HL-60/S4 (cell line): Measurements from ENCODE around the gene FOXB2.

ENCODE experiments used
- in situ Hi-C: fragments of 300-500 bp; cut with MboI; formaldehyde crosslinking; loops from 2 replicates; pipeline ENCODE4 v1.14.3; 2022; ENCODE audit warnings: low sequenced_read_pairs

Gene FOXB2

DNA sequence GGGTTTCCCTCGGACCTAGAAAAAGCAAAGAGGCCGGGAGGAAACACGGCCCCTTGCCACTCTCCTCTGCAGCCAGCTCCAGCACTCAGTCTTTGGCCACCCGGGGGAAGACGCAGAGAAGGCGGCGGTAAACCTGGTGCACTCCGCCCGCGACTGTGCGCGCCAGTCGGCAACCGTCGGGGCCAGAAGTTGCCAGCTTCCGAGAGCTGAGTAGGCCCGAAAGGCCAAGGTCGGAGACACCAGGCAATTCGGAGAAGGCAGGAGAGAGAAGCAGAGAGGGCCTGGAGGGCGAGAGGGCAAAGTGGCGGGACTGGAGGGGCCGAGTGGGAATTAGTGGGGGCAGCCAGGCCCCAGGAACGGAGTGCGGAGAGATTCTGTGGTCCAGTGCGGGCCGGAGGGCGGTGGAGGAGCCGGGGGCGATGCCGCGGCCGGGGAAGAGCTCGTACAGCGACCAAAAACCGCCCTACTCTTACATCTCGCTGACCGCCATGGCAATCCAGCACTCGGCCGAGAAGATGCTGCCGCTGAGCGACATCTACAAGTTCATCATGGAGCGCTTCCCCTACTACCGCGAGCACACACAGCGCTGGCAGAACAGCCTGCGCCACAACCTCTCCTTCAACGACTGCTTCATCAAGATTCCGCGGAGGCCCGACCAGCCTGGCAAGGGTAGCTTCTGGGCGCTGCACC lies at the start of gene FOXB2:
Gene FOXB2, plus strand, starts transcription at position 420 of the 690 bp plus-strand sequence. Its CDS starts 0 bp downstream, at position 420.
- in situ Hi-C loops, result no loop called here

DNA sequence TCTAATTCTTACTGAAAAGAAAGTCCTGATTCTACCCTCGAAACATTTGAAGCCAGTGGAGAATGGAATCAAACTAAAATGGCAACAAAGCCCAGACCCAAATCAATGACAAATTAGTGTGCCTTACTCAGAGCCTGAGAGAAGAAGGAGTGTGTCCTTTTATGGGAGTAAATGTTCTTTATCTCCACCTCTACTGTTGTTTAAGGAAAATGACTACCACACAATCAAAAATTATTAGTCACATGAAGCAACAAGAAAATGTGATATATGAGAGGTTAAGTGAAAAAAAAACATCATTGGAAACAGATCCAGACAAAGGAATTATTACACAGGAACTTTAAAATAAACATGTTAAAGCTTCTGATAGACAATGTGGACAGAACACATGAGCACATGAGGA lies 49.7 kb upstream of the FOXB2 start:
- in situ Hi-C loops, result no loop called here

- in situ Hi-C loops, result loop anchor here (25.0 kb wide), 2 partner anchors 217 to 542 kb away; partner anchors contain the start of gene PCA3
These were observed 40.6 kb upstream of the FOXB2 start for GRCh38 chr9:76978831-76979230.

- in situ Hi-C loops, result loop anchor here (25.0 kb wide), 2 partner anchors 218 to 543 kb away; partner anchors contain the start of gene PCA3
These were observed 38.9 kb upstream of the FOXB2 start for GRCh38 chr9:76980566-76980965.

GRCh38 chr9:76984486-76984885 lies 35.0 kb upstream of the FOXB2 start:
- in situ Hi-C loops, result loop anchor here (25.0 kb wide), 2 partner anchors 222 to 547 kb away; partner anchors contain the start of gene PCA3

DNA sequence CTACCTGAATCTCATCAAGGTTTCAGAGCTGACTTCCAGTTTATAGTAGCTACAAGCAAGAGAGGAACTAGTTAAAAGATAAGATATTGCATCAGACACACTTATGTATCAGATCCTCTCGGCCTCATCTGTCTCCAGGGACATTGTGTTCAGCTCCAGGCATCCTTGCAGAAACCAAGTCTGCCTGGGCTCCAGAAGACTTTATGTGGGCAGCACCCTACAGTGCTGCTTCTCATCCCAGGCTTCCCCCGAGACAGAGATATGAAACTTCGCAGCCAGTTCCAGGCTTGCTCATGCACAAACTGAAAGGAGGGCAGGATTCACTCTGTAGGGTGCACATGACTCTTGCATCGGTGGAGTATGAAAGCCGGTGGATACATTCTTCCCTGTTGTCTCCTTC lies 33.9 kb upstream of the FOXB2 start:
- in situ Hi-C loops, result loop anchor here (25.0 kb wide), 2 partner anchors 223 to 548 kb away; partner anchors contain the start of gene PCA3

GRCh38 chr9:76987594-76988200 lies 31.8 kb upstream of the FOXB2 start:
- in situ Hi-C loops, result loop anchor here (25.0 kb wide), 2 partner anchors 225 to 550 kb away; partner anchors contain the start of gene PCA3

- in situ Hi-C loops, result loop anchor here (25.0 kb wide), 2 partner anchors 227 to 552 kb away; partner anchors contain the start of gene PCA3
These were observed 30.5 kb upstream of the FOXB2 start for GRCh38 chr9:76988941-76989340.

- in situ Hi-C loops, result loop anchor here (25.0 kb wide), 2 partner anchors 227 to 552 kb away; partner anchors contain the start of gene PCA3
These were observed 30.0 kb upstream of the FOXB2 start for GRCh38 chr9:76989501-76989900.

DNA sequence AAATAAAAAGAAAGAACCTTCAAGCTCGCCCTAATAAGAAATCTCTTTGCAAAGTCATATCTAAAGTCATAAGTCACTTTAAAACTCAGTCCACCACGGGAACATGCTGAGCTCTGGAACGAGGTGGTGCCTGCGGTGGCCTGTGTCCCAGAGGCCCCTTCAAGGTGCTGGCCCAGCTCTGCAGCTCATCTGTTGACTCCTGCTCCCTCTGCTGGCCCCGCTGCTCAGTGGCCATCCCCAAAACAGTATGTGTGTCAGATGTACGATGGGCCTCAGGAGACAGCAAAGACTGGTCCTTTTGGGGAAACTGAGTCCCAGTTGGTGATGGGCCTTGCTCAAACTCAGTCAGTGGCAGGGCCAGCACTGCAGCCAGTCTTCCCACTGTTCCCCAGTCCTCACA lies 22.8 kb upstream of the FOXB2 start:
- in situ Hi-C loops, result loop anchor here (25.0 kb wide), 2 partner anchors 234 to 559 kb away; partner anchors contain the start of gene PCA3

GRCh38 chr9:76999261-76999660 lies 20.2 kb upstream of the FOXB2 start:
- in situ Hi-C loops, result loop anchor here (25.0 kb wide), 2 partner anchors 237 to 562 kb away; partner anchors contain the start of gene PCA3

- in situ Hi-C loops, result no loop called here
These were observed 19.1 kb upstream of the FOXB2 start for GRCh38 chr9:77000330-77000729.

DNA sequence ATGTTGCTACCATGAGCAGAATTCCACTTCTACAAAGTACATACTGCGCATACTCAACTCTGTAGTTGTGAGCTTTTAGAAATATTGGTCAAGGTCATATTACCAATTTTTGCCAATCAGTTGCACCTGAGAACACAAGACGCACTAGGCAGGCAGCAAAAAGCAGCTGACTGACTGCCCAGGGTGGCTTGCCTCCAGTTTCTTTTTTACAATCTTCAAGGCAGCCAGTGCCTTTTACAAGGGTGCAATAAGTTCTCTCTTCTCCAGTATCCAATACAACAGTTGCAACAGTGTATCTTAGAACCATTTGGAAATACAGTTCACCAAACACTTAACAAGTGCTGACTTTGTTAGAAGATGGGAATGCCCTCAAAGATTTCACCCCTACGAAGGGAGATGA lies 16.1 kb upstream of the FOXB2 start:
- in situ Hi-C loops, result no loop called here

DNA sequence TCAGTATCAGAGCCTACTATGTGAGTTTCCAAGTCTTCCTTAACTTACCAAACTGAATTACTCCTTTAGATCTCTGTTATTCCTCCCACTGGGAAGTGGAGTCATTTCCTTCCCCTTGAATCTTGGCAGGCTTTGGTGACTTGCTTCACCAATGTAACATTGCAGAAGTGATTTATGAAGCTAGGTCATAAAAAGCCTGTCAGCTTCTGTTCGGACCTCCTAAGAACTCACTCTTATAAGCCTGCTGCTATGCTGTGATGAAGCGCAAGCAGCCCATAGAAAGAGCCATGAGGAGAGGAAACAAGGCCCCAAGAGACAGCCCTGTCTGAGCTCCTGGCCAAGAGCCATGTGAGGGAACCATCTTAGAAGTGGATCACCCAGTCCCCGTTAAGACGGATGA lies 14.2 kb upstream of the FOXB2 start:
- in situ Hi-C loops, result no loop called here

GRCh38 chr9:77010527-77010926 lies 8.9 kb upstream of the FOXB2 start:
- in situ Hi-C loops, result no loop called here

DNA sequence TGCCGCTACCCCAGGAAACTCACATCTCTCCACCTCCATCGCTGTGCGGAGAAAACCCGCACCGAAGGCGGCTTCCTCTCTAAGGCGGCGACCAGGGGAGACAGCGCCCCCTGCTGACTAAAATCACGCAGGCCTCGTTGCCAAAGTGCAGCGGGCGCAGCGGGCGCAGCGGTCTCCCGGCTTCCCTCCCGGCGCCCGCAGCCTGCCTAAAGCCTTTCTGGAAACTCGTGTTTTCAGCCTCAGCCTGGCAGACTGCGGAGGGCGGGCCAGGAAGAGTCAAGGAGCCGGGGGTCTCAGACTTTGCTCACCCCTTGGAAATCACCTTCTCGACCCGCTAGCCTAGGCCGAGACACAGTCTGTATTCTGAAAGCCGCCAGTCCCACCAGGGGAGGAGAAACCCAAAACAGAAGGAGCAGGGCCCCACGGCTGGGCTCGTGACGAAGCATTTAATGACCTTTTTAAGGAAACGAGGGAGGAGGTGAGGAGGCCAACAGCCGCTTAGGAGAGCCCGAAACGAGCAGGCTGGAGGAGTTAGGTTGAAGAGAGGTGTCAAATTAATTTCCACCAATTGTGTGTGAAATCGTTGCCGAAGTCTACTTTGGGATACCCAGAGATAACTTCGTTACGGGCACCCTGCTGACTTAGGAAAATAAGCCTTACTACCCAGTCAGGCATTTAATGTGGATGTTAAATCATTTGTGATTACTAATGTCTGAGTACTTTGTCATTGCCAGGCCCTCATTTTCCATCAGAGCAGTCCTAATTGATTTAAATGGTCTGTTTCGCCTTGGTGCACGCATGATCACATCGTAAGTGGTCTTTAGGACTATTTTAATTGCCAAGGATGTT lies 7.3 kb upstream of the FOXB2 start:
- in situ Hi-C loops, result no loop called here

GRCh38 chr9:77013206-77013931 lies 6.1 kb upstream of the FOXB2 start:
- in situ Hi-C loops, result no loop called here

- in situ Hi-C loops, result no loop called here
These were observed 5.4 kb upstream of the FOXB2 start for GRCh38 chr9:77013932-77014596.

DNA sequence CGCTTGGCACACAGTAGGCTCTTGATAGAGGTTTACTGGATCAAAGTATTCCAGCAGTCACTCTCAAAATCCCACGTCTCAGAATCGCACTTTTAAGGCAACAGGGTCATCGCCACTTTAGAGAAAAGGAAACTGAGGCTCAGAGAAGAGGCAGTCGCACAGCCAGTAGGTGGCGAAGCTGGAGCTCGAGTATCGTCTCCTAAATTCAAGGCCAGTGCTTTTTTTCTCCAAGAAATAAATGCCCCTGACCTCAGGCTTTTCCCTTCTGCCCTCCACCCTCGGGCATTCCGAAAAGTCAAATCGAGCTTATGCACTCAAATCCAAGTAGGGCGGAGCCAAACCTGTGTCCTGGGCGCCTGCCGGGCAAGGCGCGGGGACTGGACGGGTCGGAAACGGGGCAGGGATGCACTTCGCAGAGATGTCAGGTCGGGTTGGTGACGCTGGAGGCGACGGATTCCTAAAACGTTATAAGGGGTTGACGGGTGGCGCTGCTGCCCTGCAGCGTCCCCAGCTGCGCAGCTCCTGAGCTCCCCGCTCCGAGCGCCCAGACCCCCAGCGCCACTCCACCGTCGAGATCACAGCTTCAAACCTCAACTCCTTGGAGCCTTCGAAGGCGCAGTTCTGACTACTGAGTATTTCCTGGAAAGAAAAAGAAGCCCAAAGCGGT lies 4.7 kb upstream of the FOXB2 start:
- in situ Hi-C loops, result no loop called here
